HEK293 (cell line): Measurements from ENCODE around the gene TTC7B.

Source experiments
- CTCF ChIA-PET: fragments of 350-600 bp; formaldehyde crosslinking; extraction: SDS; loops from one replicate; lab custom pipeline; 2021; ENCODE audit warnings: antibody characterized with exemption; lab: Yijun Ruan, JAX
- POLR2A ChIA-PET: fragments of 300-600 bp; formaldehyde crosslinking; extraction: SDS; loops from one replicate; lab custom pipeline; 2020; ENCODE audit warnings: antibody characterized with exemption, inconsistent platforms; lab: Yijun Ruan, JAX
- H3K27ac ChIP-seq: fragments of 200-500 bp; sonication (Bioruptor generic); 2 replicates; pipeline ENCODE4 v1.5.1; 2014; ENCODE audit warnings: low read depth, low read length, control low read depth, inconsistent platforms; ENCODE audit errors: extremely low read depth
- H3K36me3 ChIP-seq, 2 experiments: fragments of 200-500 bp in 1 of 2; sonication (Bioruptor generic) in 1 of 2; 1 replicate in 1 of 2; 2 replicates in 1 of 2; pipeline ENCODE4 v1.5.1; 2014 to 2017; ENCODE audit warnings: inconsistent platforms in 2 of 2, low read length in 2 of 2; ENCODE audit not compliant: control insufficient read depth in 2 of 2, insufficient read depth in 1 of 2
- H3K4me1 ChIP-seq: fragments of 200-500 bp; sonication (Bioruptor generic); 2 replicates; pipeline ENCODE4 v1.5.1; 2014; ENCODE audit warnings: mild to moderate bottlenecking, low read length, inconsistent platforms; ENCODE audit not compliant: control insufficient read depth, insufficient read depth
- H3K4me3 ChIP-seq: 2 replicates; pipeline ENCODE4 v1.5.1; 2011; ENCODE audit warnings: low read depth, mild to moderate bottlenecking, control low read depth, low read length, moderate library complexity
- H3K9me3 ChIP-seq: fragments of 200-500 bp; sonication (Bioruptor generic); 2 replicates; pipeline ENCODE4 v1.5.1; 2014; ENCODE audit warnings: low read depth, low read length, inconsistent platforms; ENCODE audit not compliant: control insufficient read depth, insufficient read depth
- HIC1 ChIP-seq: fragments of 450-650 bp; formaldehyde crosslinking; IDR thresholded peaks from 2 replicates; pipeline ENCODE4 v1.5.1; 2016; ENCODE audit warnings: missing biosample characterization, missing genetic modification characterization
- KLF1 ChIP-seq: fragments of 450-650 bp; formaldehyde crosslinking; IDR thresholded peaks from 2 replicates; pipeline ENCODE4 v1.5.1; 2016; ENCODE audit warnings: missing biosample characterization, missing genetic modification characterization
- REPIN1 ChIP-seq: fragments of 450-650 bp; formaldehyde crosslinking; IDR thresholded peaks from 2 replicates; pipeline ENCODE4 v1.5.1; 2017; ENCODE audit warnings: missing biosample characterization, missing genetic modification characterization, low read depth
- ZFHX2 ChIP-seq: fragments of 450-650 bp; formaldehyde crosslinking; conservative IDR thresholded peaks from 2 replicates; pipeline ENCODE4 v1.5.1; 2016; ENCODE audit warnings: missing biosample characterization, missing genetic modification characterization
- ZFP37 ChIP-seq: fragments of 450-650 bp; formaldehyde crosslinking; IDR thresholded peaks from 2 replicates; pipeline ENCODE4 v1.5.1; 2016; ENCODE audit warnings: missing biosample characterization, missing genetic modification characterization
- ZIC2 ChIP-seq: fragments of 450-650 bp; formaldehyde crosslinking; IDR thresholded peaks from 2 replicates; pipeline ENCODE4 v1.5.1; 2016; ENCODE audit warnings: missing biosample characterization, missing genetic modification characterization
- ZNF121 ChIP-seq: fragments of 450-650 bp; formaldehyde crosslinking; IDR thresholded peaks from 2 replicates; pipeline ENCODE4 v1.5.1; 2016; ENCODE audit warnings: missing biosample characterization, missing genetic modification characterization
- ZNF26 ChIP-seq: fragments of 450-650 bp; formaldehyde crosslinking; IDR thresholded peaks from 2 replicates; pipeline ENCODE4 v1.5.1; 2016; ENCODE audit warnings: missing biosample characterization, missing genetic modification characterization
- ZNF280D ChIP-seq: fragments of 450-650 bp; formaldehyde crosslinking; IDR thresholded peaks from 2 replicates; pipeline ENCODE4 v1.5.1; 2016; ENCODE audit warnings: missing biosample characterization, missing genetic modification characterization
- ZNF292 ChIP-seq: fragments of 450-650 bp; formaldehyde crosslinking; IDR thresholded peaks from 2 replicates; pipeline ENCODE4 v1.5.1; 2016; ENCODE audit warnings: low read depth, missing biosample characterization, missing genetic modification characterization, borderline replicate concordance
- ZNF341 ChIP-seq: fragments of 450-650 bp; formaldehyde crosslinking; IDR thresholded peaks from 2 replicates; pipeline ENCODE4; 2016; ENCODE audit warnings: low read depth, missing biosample characterization, missing genetic modification characterization
- ZNF350 ChIP-seq: fragments of 450-650 bp; formaldehyde crosslinking; IDR thresholded peaks from 2 replicates; pipeline ENCODE4 v1.5.0; 2017; ENCODE audit warnings: missing biosample characterization, mild to moderate bottlenecking, missing genetic modification characterization
- ZNF362 ChIP-seq: fragments of 450-650 bp; formaldehyde crosslinking; IDR thresholded peaks from 2 replicates; pipeline ENCODE4 v1.5.1; 2016; ENCODE audit warnings: missing biosample characterization, missing genetic modification characterization
- ZNF394 ChIP-seq: fragments of 450-650 bp; formaldehyde crosslinking; IDR thresholded peaks from 2 replicates; pipeline ENCODE4 v1.5.1; 2016; ENCODE audit warnings: missing biosample characterization, missing genetic modification characterization, mild to moderate bottlenecking, moderate library complexity, borderline replicate concordance
- ZNF404 ChIP-seq: fragments of 450-650 bp; formaldehyde crosslinking; IDR thresholded peaks from 2 replicates; pipeline ENCODE4 v1.5.1; 2017; ENCODE audit warnings: missing biosample characterization, missing genetic modification characterization
- ZNF529 ChIP-seq: fragments of 450-650 bp; formaldehyde crosslinking; IDR thresholded peaks from 2 replicates; pipeline ENCODE4 v1.5.1; 2017; ENCODE audit warnings: missing genetic modification characterization, missing biosample characterization; ENCODE audit not compliant: insufficient replicate concordance
- ZNF791 ChIP-seq: fragments of 450-650 bp; formaldehyde crosslinking; IDR thresholded peaks from 2 replicates; pipeline ENCODE4 v1.5.1; 2016; ENCODE audit warnings: missing biosample characterization, missing genetic modification characterization
- ZSCAN16 ChIP-seq: fragments of 450-650 bp; formaldehyde crosslinking; IDR thresholded peaks from 2 replicates; pipeline ENCODE4 v1.5.1; 2016; ENCODE audit warnings: missing biosample characterization, missing genetic modification characterization
- TF ChIP-seq, protein P1 (sequence below): fragments of 450-650 bp; formaldehyde crosslinking; IDR thresholded peaks from 2 replicates; pipeline ENCODE4 v1.5.1; 2016; ENCODE audit warnings: missing biosample characterization, missing genetic modification characterization
- TF ChIP-seq, protein P2 (sequence below): fragments of 450-650 bp; formaldehyde crosslinking; IDR thresholded peaks from 2 replicates; pipeline ENCODE4 v1.5.1; 2016; ENCODE audit warnings: missing biosample characterization, missing genetic modification characterization

TTC7B gene

GRCh38 chr14:90505531-90505930, 310.7 kb downstream of the TTC7B start:
- ChIA-PET POLR2A (no interaction called here), CTCF (no interaction called here)
- no peaks in the 10 kb centered on the region for H3K9me3 ChIP-seq
- H3K27ac ChIP-seq: no peak overlapping the region
- H3K4me3 ChIP-seq: no peak overlapping the region
- no peaks in the 10 kb centered on the region for H3K36me3 ChIP-seq
- TF ChIP-seq ZNF280D (tag by site-specific recombination): no peak
- no peak for TF ChIP-seq ZNF791 (tag by site-specific recombination)
- no peaks in the 10 kb centered on the region for H3K4me1 ChIP-seq

DNA sequence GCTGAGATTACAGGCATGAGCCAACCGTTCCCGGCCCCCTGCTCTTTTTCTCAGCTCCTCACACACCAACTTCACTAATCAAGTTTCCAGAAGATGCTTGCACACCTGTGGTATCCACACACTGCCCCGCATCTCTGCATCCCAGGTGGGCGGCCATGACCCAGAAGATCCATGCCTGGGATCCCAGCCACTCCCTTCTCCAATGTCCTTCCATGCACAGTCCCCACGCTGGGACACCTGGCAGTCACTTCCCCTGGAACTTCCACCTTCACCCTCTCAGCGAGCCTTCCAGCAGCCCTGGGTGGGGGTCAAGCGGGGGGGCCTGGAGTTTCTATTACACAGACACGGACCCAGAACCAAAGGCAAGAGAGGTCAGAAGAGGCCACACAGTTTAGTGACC, 311.6 kb downstream of the TTC7B start:
- H3K27ac ChIP-seq: no peak overlapping the region
- CTCF ChIA-PET: no interaction called here
- no peaks in the 10 kb centered on the region for H3K36me3 ChIP-seq
- POLR2A ChIA-PET: no interaction called here
- H3K4me3 ChIP-seq: no peak overlapping the region
- no peaks in the 10 kb centered on the region for H3K4me1 ChIP-seq
- no peaks in the 10 kb centered on the region for H3K9me3 ChIP-seq
- TF ChIP-seq ZFP37 (tag by site-specific recombination): no peak
- TF ChIP-seq ZIC2 (tag by site-specific recombination): no peak
- TF ChIP-seq ZNF529 (tag by site-specific recombination): no peak

- Histone ChIP-seq H3K36me3 (no peaks in the 10 kb centered on the region), H3K27ac (no peak overlapping the region), H3K4me3 (no peak overlapping the region), H3K4me1 (no peaks in the 10 kb centered on the region), H3K9me3 (no peaks in the 10 kb centered on the region)
- POLR2A ChIA-PET: no interaction called here
- CTCF ChIA-PET: no interaction called here
- TF ChIP-seq, protein P1, sequence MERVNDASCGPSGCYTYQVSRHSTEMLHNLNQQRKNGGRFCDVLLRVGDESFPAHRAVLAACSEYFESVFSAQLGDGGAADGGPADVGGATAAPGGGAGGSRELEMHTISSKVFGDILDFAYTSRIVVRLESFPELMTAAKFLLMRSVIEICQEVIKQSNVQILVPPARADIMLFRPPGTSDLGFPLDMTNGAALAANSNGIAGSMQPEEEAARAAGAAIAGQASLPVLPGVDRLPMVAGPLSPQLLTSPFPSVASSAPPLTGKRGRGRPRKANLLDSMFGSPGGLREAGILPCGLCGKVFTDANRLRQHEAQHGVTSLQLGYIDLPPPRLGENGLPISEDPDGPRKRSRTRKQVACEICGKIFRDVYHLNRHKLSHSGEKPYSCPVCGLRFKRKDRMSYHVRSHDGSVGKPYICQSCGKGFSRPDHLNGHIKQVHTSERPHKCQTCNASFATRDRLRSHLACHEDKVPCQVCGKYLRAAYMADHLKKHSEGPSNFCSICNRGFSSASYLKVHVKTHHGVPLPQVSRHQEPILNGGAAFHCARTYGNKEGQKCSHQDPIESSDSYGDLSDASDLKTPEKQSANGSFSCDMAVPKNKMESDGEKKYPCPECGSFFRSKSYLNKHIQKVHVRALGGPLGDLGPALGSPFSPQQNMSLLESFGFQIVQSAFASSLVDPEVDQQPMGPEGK (tag by site-specific recombination): no peak
- no peak for TF ChIP-seq ZNF26
- TF ChIP-seq ZNF341: no peak
- TF ChIP-seq ZNF362: no peak
- no peak for TF ChIP-seq HIC1 (tag by site-specific recombination)
- TF ChIP-seq ZNF350 (tag by site-specific recombination): no peak
- no peak for TF ChIP-seq ZNF292
- TF ChIP-seq ZSCAN16: no peak
- TF ChIP-seq ZNF404 (tag by site-specific recombination): no peak
- TF ChIP-seq, protein P2, sequence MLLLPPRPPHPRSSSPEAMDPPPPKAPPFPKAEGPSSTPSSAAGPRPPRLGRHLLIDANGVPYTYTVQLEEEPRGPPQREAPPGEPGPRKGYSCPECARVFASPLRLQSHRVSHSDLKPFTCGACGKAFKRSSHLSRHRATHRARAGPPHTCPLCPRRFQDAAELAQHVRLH (tag by site-specific recombination): no peak
- TF ChIP-seq KLF1 (tag by site-specific recombination): no peak
- TF ChIP-seq ZNF121 (tag by site-specific recombination): no peak
- no peak for TF ChIP-seq REPIN1 (tag by site-specific recombination)
- no peak for TF ChIP-seq ZFHX2
- no peak for TF ChIP-seq ZNF394
These were observed 312.6 kb downstream of the TTC7B start for GRCh38 chr14:90503582-90503981.
